ENCODE measurements around the gene PTCH2.

The PTCH2 gene

GRCh38 chr1:44808938-44809917, 33.8 kb downstream of the PTCH2 start:
- TF ChIP-seq CTCF (IDR thresholded peaks at IDR 0.05) = no peak
- Histone ChIP-seq H3K4me3 (peak overlapping the region; percentile 64), H3K27ac (peak overlapping the region; percentile 100)
- DNase-seq (ENCODE audit: low spot score) = peak; percentile 87

GRCh38 chr1:44808063-44808937, 34.8 kb downstream of the PTCH2 start, which contains the start of gene BTBD19:
TSS of gene BTBD19 (plus strand) at chr1:44808523. CDS start at chr1:44808821, 298 bp downstream.
- peak; percentile 94 for DNase-seq (ENCODE audit: low spot score)
- Histone ChIP-seq H3K27ac (peak within 1 kb of the TSS; percentile 100), H3K4me3 (peak within 1 kb of the TSS; percentile 64)
- TF ChIP-seq CTCF (IDR thresholded peaks at IDR 0.05) = no peak

GRCh38 chr1:44807364-44808062, 35.5 kb downstream of the PTCH2 start:
- no peak for TF ChIP-seq CTCF (IDR thresholded peaks at IDR 0.05)
- peak overlapping the region; percentile 64 for H3K4me3 ChIP-seq

GRCh38 chr1:44806704-44807363, 36.2 kb downstream of the PTCH2 start, which contains the start of gene DYNLT4:
TSS of gene DYNLT4 (minus strand) at chr1:44807351. CDS start at chr1:44806668, 683 bp downstream.
- Histone ChIP-seq H3K4me3 (peak within 1 kb of the TSS; percentile 64), H3K27ac (peak within 1 kb of the TSS; percentile 100)
- TF ChIP-seq CTCF (IDR thresholded peaks at IDR 0.05) = no peak
- no peak for DNase-seq (ENCODE audit: low spot score)

More at GRCh38 chr1:44807364-44808062, 35.5 kb downstream of the PTCH2 start:
- peak; percentile 99 for DNase-seq (ENCODE audit: low spot score)
- H3K27ac ChIP-seq = peak overlapping the region; percentile 100

GRCh38 chr1:44806025-44806703, 36.9 kb downstream of the PTCH2 start:
- peak overlapping the region; percentile 64 for H3K4me3 ChIP-seq
- H3K27ac ChIP-seq = peak overlapping the region; percentile 100
- peak; percentile 79 for DNase-seq (ENCODE audit: low spot score)
- TF ChIP-seq CTCF (IDR thresholded peaks at IDR 0.05) = no peak
